CD4-positive, alpha-beta memory T cell (primary cell): ENCODE data around the gene BTN3A1. TPM values are rescaled to one million over a fixed set of nuclear protein-coding genes. Genes with fewer than 3 reads are reported as not detected.

Experiments used
- CTCF ChIA-PET: fragments of 350-600 bp; sonication (Branson Sonifier 250); formaldehyde crosslinking; loops from one replicate; lab custom pipeline; 2021; ENCODE audit warnings: inconsistent platforms; ENCODE audit not compliant: partially characterized antibody; lab: Charles Lee
- POLR2A ChIA-PET: fragments of 350-600 bp; sonication (Branson Sonifier 250); formaldehyde crosslinking; loops from one replicate; lab custom pipeline; 2021; ENCODE audit not compliant: partially characterized antibody; lab: Charles Lee
- DNase-seq, 5 donors: peaks; one replicate each; pipeline versions ENCODE4 v3.0.0 to v3.0.0-alpha.2; 2020 to 2022; ENCODE audit warnings: mixed read lengths in 1 of 5
- H3K27ac ChIP-seq: one replicate; pipeline ENCODE4 v1.7.0; 2013; ENCODE audit warnings: low read depth, low read length
- H3K27me3 ChIP-seq: 2 replicates; pipeline ENCODE4 v1.7.0; 2013; ENCODE audit warnings: mild to moderate bottlenecking, low read length, moderate library complexity; ENCODE audit not compliant: insufficient read depth
- H3K36me3 ChIP-seq: 2 replicates; pipeline ENCODE4 v1.7.0; 2013; ENCODE audit warnings: mild to moderate bottlenecking, low read length, moderate library complexity; ENCODE audit not compliant: insufficient read depth
- H3K4me1 ChIP-seq: 2 replicates; pipeline ENCODE4 v1.7.0; 2013; ENCODE audit warnings: mild to moderate bottlenecking, low read length, moderate library complexity; ENCODE audit not compliant: insufficient read depth
- H3K4me3 ChIP-seq, 2 donors: one replicate each; pipeline ENCODE4 v1.7.0; 2013; ENCODE audit warnings: low read length in 2 of 2, mild to moderate bottlenecking in 1 of 2
- H3K9me3 ChIP-seq, 2 donors: one replicate each; pipeline ENCODE4 v1.7.0; 2013; ENCODE audit warnings: low read length in 2 of 2, control low read depth in 1 of 2; ENCODE audit not compliant: control insufficient read depth in 1 of 2
- H3K27ac Mint-ChIP-seq, 7 donors: one replicate each; pipeline ENCODE4 v1.8.0; 2020 to 2021; ENCODE audit warnings: mixed read lengths in 7 of 7, mild to moderate bottlenecking in 6 of 7, inconsistent platforms in 3 of 7, moderate library complexity in 3 of 7
- H3K27me3 Mint-ChIP-seq, 2 donors: one replicate each; pipeline ENCODE4 v1.8.0; 2020 to 2021; ENCODE audit warnings: mixed read lengths in 2 of 2
- H3K36me3 Mint-ChIP-seq, 2 donors: one replicate each; pipeline ENCODE4 v1.8.0; 2020 to 2021; ENCODE audit warnings: mixed read lengths in 2 of 2, inconsistent platforms in 1 of 2, mild to moderate bottlenecking in 1 of 2
- H3K4me1 Mint-ChIP-seq, 4 donors: one replicate each; pipeline ENCODE4 v1.8.0; 2020 to 2021; ENCODE audit warnings: mixed read lengths in 4 of 4, mild to moderate bottlenecking in 1 of 4
- H3K4me3 Mint-ChIP-seq, 8 donors: one replicate each; pipeline ENCODE4 v1.8.0; 2020 to 2021; ENCODE audit warnings: mixed read lengths in 8 of 8, mild to moderate bottlenecking in 7 of 8, moderate library complexity in 6 of 8, inconsistent platforms in 3 of 8
- H3K9me3 Mint-ChIP-seq, 8 donors: one replicate each; pipeline ENCODE4 v1.8.0; 2020 to 2021; ENCODE audit warnings: mixed read lengths in 8 of 8, mild to moderate bottlenecking in 5 of 8, inconsistent platforms in 3 of 8, moderate library complexity in 1 of 8
- intact Hi-C: fragments of 100-400 bp; cut with micrococcal nuclease; formaldehyde crosslinking; loops from one replicate; pipeline ENCODE4 v1.15.1; 2023
- polyA plus RNA-seq, 2 donors: library from polyadenylated mRNA; unstranded; fragments of 300-500 nt; fragmentation: Illumina TruSeq; gene quantifications; one replicate each; pipeline ENCODE4 v1.2.3, GENCODE V29; 2021
- total RNA-seq, 2 experiments: library from RNA; stranded (reverse); gene quantifications; one replicate each; pipeline ENCODE4 v1.2.3, GENCODE V29; 2021

The BTN3A1 gene
- total and polyA plus RNA-seq, 4 experiments from 2014 or later, result 50.4 to 262 (median 161) TPM

DNA sequence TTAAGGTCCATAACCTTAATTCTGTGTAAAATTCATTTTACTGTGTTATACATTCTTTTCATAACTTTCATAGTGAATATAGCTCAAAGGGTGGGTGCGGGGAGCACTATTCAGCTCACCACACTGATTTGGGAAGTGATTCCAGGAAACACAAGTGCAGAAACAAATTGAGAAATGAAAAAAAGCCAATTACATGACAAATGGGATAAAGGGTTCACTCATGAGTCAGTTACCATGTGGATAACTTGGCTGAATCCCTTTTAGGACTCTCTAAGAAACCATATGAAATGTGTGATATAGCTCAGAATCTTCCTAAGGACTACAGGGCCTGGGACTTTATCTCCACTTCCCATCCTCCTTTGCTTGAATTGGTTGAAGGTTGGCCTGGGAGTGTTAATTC, 52.6 kb downstream of the BTN3A1 start:
- H3K36me3 ChIP-seq, result peaks cover 25% of the 10 kb centered on the region
- Mint-ChIP-seq H3K4me3 (no peak overlapping the region), H3K4me1 (peaks cover 18 to 54% (median 28%) of the 10 kb centered on the region in 4 donors), H3K9me3 (no peaks in the 10 kb centered on the region), H3K27me3 (no peaks in the 10 kb centered on the region), H3K36me3 (peaks cover 36 to 68% of the 10 kb centered on the region in 2 donors), H3K27ac (peak overlapping the region in 1 of 7 donors; percentile 33)
- POLR2A ChIA-PET, result interaction anchor here (1.0 to 4.9 kb wide), 5 partner anchors 9 to 115 kb away, joined by 3 to 28 read pairs (median 5); partner anchors contain the start of gene HMGN4
- H3K4me1 ChIP-seq, result peaks cover 15% of the 10 kb centered on the region
- no peaks in the 10 kb centered on the region for H3K9me3 ChIP-seq
- DNase-seq, result no peak
- no peak overlapping the region for H3K27ac ChIP-seq
- CTCF ChIA-PET, result interaction anchor here (0.7 kb wide), 2 partner anchors 10 to 113 kb away, joined by 3 read pairs; no protein-coding TSS in a partner anchor
- intact Hi-C loops, result loop anchor here (5.0 kb wide), 1 partner anchor 87 kb away; the partner anchor contains the start of gene BTN3A2
- no peak overlapping the region for H3K4me3 ChIP-seq
- H3K27me3 ChIP-seq, result no peaks in the 10 kb centered on the region

DNA sequence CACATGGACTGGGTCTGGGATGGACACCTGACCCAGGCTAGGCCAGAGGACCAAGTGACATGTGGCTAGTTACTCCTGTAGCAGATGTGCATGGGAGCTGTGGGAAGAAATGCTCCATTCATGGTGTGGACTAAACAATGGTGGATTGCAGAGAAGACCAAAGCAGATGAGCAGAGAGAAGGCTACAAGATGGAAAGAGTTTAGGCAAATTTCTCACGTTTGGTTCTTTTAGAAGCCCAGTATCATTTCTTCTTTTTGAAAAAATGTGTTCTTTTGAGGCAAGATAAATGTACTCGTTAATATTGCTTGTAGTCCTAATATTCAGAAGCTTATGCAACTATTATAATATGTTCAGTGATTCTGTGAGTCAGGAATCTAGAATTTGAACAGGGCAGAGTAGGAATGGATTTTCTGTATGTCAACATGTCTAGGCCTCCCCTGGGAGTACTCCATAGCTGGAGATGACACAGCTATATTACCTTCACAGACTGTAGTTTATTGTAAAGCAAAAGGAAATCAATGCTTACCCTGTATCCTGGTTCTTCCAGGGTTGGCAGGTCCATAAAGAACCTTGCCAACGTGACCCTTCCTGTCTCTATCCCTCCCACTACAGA, 53.4 kb downstream of the BTN3A1 start:
- Histone ChIP-seq H3K9me3 (no peaks in the 10 kb centered on the region), H3K36me3 (peaks cover 25% of the 10 kb centered on the region), H3K27ac (no peak overlapping the region), H3K4me1 (peaks cover 23% of the 10 kb centered on the region), H3K27me3 (no peaks in the 10 kb centered on the region), H3K4me3 (no peak overlapping the region)
- H3K9me3 Mint-ChIP-seq, result no peaks in the 10 kb centered on the region
- ChIA-PET CTCF (interaction anchor here (1.0 kb wide), 1 partner anchor 65 kb away, joined by 3 read pairs; no protein-coding TSS in a partner anchor), POLR2A (interaction anchor here (1.0 to 4.9 kb wide), 8 partner anchors 9 to 114 kb away, joined by 3 to 28 read pairs (median 4); partner anchors contain the start of gene HMGN4)
- peaks cover 27 to 62% (median 35%) of the 10 kb centered on the region in 4 donors for H3K4me1 Mint-ChIP-seq
- peak overlapping the region in 4 of 7 donors; percentile 9 to 54 (median 42) for H3K27ac Mint-ChIP-seq
- H3K4me3 Mint-ChIP-seq, result no peak overlapping the region
- intact Hi-C loops, result loop anchor here (5.0 kb wide), 1 partner anchor 88 kb away; the partner anchor contains the start of gene BTN3A2
- no peaks in the 10 kb centered on the region for H3K27me3 Mint-ChIP-seq
- H3K36me3 Mint-ChIP-seq, result peaks cover 36 to 68% of the 10 kb centered on the region in 2 donors
- no peak for DNase-seq

DNA sequence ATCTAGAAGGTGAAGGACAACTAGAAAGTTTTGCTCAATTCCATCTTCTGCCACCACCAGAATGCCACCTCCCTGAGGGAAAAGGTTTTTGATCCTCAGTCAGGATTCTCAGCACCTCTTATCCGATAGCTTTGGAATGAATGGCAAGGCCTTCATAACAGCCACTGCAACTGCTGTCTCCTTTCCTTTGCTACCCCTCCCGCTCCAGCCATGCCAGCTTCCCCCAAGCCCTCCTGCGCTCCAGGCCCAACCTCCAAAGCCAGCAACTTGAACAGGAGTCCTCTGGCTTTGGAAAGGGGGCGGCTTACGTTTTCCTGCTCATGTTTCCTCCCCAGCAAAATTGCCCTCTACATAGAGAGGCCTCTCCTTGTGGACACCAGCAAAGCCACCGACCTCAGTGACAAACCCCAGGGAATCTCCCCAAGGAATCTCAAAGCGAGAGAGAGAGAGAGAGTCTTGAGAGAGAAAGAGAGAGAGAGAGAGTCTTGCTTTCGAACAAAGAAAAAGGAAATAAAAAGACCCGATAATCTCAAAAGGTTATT, 55.3 kb downstream of the BTN3A1 start:
- intact Hi-C loops, result loop anchor here (1.0 to 5.0 kb wide), 4 partner anchors 17 to 90 kb away; partner anchors contain the start of genes BTN3A2 and BTN3A3
- Histone ChIP-seq H3K27ac (peak overlapping the region; percentile 85), H3K36me3 (peaks cover 23% of the 10 kb centered on the region), H3K4me3 (peak overlapping the region; percentile 90 to 95), H3K27me3 (no peaks in the 10 kb centered on the region), H3K9me3 (no peaks in the 10 kb centered on the region), H3K4me1 (peaks cover 40% of the 10 kb centered on the region)
- peak overlapping the region; percentile 96 to 100 (median 98) for H3K4me3 Mint-ChIP-seq
- H3K36me3 Mint-ChIP-seq, result peaks cover 35 to 63% of the 10 kb centered on the region in 2 donors
- no peaks in the 10 kb centered on the region for H3K27me3 Mint-ChIP-seq
- ChIA-PET CTCF (interaction anchor here (1.2 kb wide), 1 partner anchor 8 kb away, joined by 3 read pairs; no protein-coding TSS in a partner anchor), POLR2A (interaction anchor here (1.0 to 2.6 kb wide), 7 partner anchors 11 to 81 kb away, joined by 3 to 19 read pairs (median 5); partner anchors contain the start of genes BTN2A2, BTN3A3 and HMGN4)
- no peak for DNase-seq
- peaks cover 40 to 72% (median 51%) of the 10 kb centered on the region in 4 donors for H3K4me1 Mint-ChIP-seq
- H3K9me3 Mint-ChIP-seq, result no peaks in the 10 kb centered on the region
- peak overlapping the region; percentile 91 to 99 (median 98) for H3K27ac Mint-ChIP-seq

DNA sequence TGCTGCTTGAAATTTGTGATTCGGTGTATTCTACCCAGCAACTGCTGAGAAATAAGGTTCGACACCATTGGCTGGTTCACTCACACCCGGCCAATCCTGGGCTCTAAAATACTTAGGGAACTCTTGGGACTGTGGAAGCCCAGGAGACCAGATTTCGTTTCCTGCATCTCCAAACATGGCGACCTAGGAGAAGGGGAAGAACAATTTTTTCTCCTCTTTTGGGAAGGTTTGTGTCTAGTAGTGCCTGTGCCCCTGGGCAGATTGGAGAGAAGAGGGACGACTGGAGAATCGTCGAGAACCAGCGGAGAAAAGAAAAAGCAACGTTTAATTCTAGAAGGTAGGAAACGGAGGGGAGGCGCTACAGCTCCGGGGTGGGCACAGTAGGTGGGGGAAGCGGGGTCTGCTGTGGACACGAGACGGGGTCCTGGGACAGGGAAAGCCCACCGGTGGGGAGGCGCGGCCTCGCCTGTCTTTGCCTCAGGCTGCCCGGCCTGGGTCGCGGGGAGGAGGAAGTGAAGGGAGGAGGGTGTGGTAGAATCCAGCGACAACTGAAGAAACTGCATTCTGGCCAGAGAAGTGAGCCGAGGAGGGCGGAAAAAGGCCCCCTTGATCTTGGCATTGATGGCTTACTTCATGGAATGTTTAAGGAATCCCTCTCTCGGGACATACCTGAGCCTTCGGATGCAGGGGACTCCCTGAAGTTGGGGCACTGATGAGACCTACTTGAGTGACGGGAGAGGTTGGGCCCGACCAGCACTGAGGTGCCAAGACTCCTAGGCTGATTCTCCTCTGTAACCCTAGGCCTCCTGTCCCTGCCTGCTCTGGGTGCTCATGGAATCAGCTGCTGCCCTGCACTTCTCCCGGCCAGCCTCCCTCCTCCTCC, 56.0 kb downstream of the BTN3A1 start, which contains the start of gene BTN2A1:
BTN2A1 (plus strand) TSS at position 150 of the 883 bp plus-strand sequence; CDS start at position 832, 682 bp downstream.
- CTCF ChIA-PET, result interaction anchor here (1.2 kb wide), 1 partner anchor 9 kb away, joined by 3 read pairs; no protein-coding TSS in a partner anchor
- Mint-ChIP-seq H3K4me1 (peaks cover 45 to 73% (median 57%) of the 10 kb centered on the region in 4 donors), H3K36me3 (peaks cover 42 to 65% of the 10 kb centered on the region in 2 donors), H3K27ac (peak within 1 kb of the TSS; percentile 91 to 99 (median 98)), H3K4me3 (peak within 1 kb of the TSS; percentile 96 to 100 (median 98)), H3K9me3 (no peaks in the 10 kb centered on the region), H3K27me3 (no peaks in the 10 kb centered on the region)
- Histone ChIP-seq H3K36me3 (peaks cover 30% of the 10 kb centered on the region), H3K4me1 (peaks cover 47% of the 10 kb centered on the region), H3K27ac (peak within 1 kb of the TSS; percentile 85), H3K9me3 (no peaks in the 10 kb centered on the region), H3K27me3 (no peaks in the 10 kb centered on the region), H3K4me3 (peak within 1 kb of the TSS; percentile 90 to 95)
- DNase-seq, result peak; percentile 76 to 86 (median 78)
- POLR2A ChIA-PET, result interaction anchor here (0.6 to 2.6 kb wide), 8 partner anchors 10 to 82 kb away, joined by 3 to 19 read pairs (median 4); partner anchors contain the start of genes BTN2A2, BTN3A3 and HMGN4
- intact Hi-C loops, result loop anchor here (1.0 to 5.0 kb wide), 6 partner anchors 16 to 91 kb away; partner anchors contain the start of genes BTN3A2, BTN3A3 and HMGN4

DNA sequence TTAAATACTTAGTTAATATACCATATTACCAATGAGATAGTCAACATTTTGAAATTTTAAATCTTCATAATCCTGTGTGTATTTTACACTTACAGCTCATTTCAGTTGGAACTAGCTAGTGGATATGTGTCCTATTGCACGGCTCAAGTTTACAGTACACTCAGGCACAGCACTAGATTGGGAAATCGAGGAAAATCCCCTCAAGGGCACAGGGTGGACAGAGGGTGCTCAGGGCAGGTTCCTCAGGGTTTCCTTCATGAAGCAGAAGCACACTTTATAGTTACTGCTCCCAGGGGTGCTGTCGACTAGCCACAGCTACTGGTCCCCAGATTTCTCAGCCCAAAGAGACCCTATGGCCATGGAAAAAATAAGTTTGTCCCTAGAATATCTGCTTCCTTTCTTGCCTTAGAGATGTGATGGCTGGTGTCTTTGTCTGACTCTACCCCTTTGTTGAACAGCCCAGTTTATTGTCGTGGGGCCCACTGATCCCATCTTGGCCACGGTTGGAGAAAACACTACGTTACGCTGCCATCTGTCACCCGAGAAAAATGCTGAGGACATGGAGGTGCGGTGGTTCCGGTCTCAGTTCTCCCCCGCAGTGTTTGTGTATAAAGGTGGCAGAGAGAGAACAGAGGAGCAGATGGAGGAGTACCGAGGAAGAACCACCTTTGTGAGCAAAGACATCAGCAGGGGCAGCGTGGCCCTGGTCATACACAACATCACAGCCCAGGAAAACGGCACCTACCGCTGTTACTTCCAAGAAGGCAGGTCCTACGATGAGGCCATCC, 57.1 kb downstream of the BTN3A1 start:
- POLR2A ChIA-PET, result interaction anchor here (1.8 to 2.6 kb wide), 3 partner anchors 14 to 76 kb away, joined by 3 to 19 read pairs (median 6); partner anchors contain the start of gene BTN2A2
- Mint-ChIP-seq H3K9me3 (no peaks in the 10 kb centered on the region), H3K27me3 (no peaks in the 10 kb centered on the region), H3K36me3 (peaks cover 54 to 72% of the 10 kb centered on the region in 2 donors), H3K4me3 (peak overlapping the region; percentile 77 to 97 (median 84)), H3K4me1 (peaks cover 49 to 81% (median 67%) of the 10 kb centered on the region in 4 donors), H3K27ac (peak overlapping the region; percentile 26 to 93 (median 71))
- Histone ChIP-seq H3K27me3 (no peaks in the 10 kb centered on the region), H3K9me3 (no peaks in the 10 kb centered on the region), H3K4me3 (peak overlapping the region in 1 of 2 donors; percentile 16), H3K36me3 (peaks cover 41% of the 10 kb centered on the region), H3K4me1 (peaks cover 53% of the 10 kb centered on the region), H3K27ac (no peak overlapping the region)
- DNase-seq, result no peak
- intact Hi-C loops, result loop anchor here (5.0 kb wide), 1 partner anchor 92 kb away; the partner anchor contains the start of gene BTN3A2
- CTCF ChIA-PET, result no interaction called here
